HG02759 (cell line): ENCODE data around the gene ZNF598.
A peak's percentile ranks its signal among the peaks of the same experiment; 100 is the strongest.
"Not testable (repeated sequence)": the region's sequence is repeated elsewhere in the genome, so short reads cannot be mapped to it uniquely, and the experiment has no call there.

Experiments used
- ATAC-seq: cut with Tn5 transposase; IDR thresholded peaks from one replicate; pipeline ENCODE4 v1.9.1; 2021; ENCODE audit warnings: mild to moderate bottlenecking, moderate library complexity; ENCODE audit not compliant: unreplicated experiment

Gene ZNF598

GRCh38 chr16:1977875-1978268 lies 31.7 kb downstream of the ZNF598 start:
- no peak for ATAC-seq

- no peak for ATAC-seq
Observed at GRCh38 chr16:1976951-1977874, 32.4 kb downstream of the ZNF598 start.

GRCh38 chr16:1976216-1976520 lies 33.5 kb downstream of the ZNF598 start:
- ATAC-seq = no peak

GRCh38 chr16:1975432-1976215 lies 34.0 kb downstream of the ZNF598 start:
- ATAC-seq = no peak

GRCh38 chr16:1974157-1975070 lies 35.2 kb downstream of the ZNF598 start:
- ATAC-seq = no peak

GRCh38 chr16:1973461-1974156 lies 36.0 kb downstream of the ZNF598 start:
- no peak for ATAC-seq

- ATAC-seq = no peak
Observed at GRCh38 chr16:1972490-1972877, 37.1 kb downstream of the ZNF598 start.

- peak; percentile 89 for ATAC-seq
Observed at GRCh38 chr16:1971796-1972489, 37.7 kb downstream of the ZNF598 start, which contains the start of gene TBL3. Gene TBL3 (plus strand): TSS chr16:1972053. CDS start chr16:1972165, 112 bp downstream.

- no peak for ATAC-seq
Observed at GRCh38 chr16:1968146-1968953, 41.3 kb downstream of the ZNF598 start.

GRCh38 chr16:1966460-1966859 lies 43.2 kb downstream of the ZNF598 start, which contains the start of gene RNF151:
Gene RNF151 (plus strand): TSS chr16:1966856. CDS start chr16:1966882, 26 bp downstream.
- no peak for ATAC-seq

GRCh38 chr16:1965396-1966001 lies 44.1 kb downstream of the ZNF598 start:
- ATAC-seq = no peak

- ATAC-seq = peak; percentile 87
Observed at GRCh38 chr16:1964506-1965395, 44.9 kb downstream of the ZNF598 start, which contains the start of gene RPS2. Gene RPS2 (minus strand): TSS chr16:1964826. CDS start chr16:1964625, 201 bp downstream.

- ATAC-seq = peak; percentile 1
Observed at GRCh38 chr16:1963806-1964505, 45.7 kb downstream of the ZNF598 start.

GRCh38 chr16:1962161-1963153 lies 47.2 kb downstream of the ZNF598 start:
- not testable (repeated sequence) for ATAC-seq

GRCh38 chr16:1961651-1962067 lies 48.0 kb downstream of the ZNF598 start:
- ATAC-seq = no peak
